D721Med (cell line): Measurements from ENCODE around the gene NT5C3B.

Experiments
- DNase-seq: peaks from one replicate; pipeline ENCODE4 v3.0.0; 2011; ENCODE audit warnings: low spot score; ENCODE audit not compliant: insufficient read length
- FAIRE-seq: peaks from 2 replicates; lab custom pipeline; 2011; peaks lifted over from hg19 to GRCh38; lab: Jason Lieb, UNC
- CTCF ChIP-seq: IDR thresholded peaks from 2 replicates; pipeline ENCODE4 v1.5.1; 2012; ENCODE audit warnings: mild to moderate bottlenecking, control low read depth; ENCODE audit not compliant: insufficient read depth; ENCODE audit errors: missing control alignments

The NT5C3B gene

GRCh38 chr17:41797377-41797776, 38.7 kb downstream of the NT5C3B start:
- DNase-seq: no peak
- no peak for TF ChIP-seq CTCF
- no peak for FAIRE-seq

- no peak for TF ChIP-seq CTCF
- FAIRE-seq (no peak), DNase-seq (no peak)
These were observed 39.7 kb downstream of the NT5C3B start for GRCh38 chr17:41796121-41796895.

- no peak for TF ChIP-seq CTCF
- DNase-seq: no peak
- no peak for FAIRE-seq
These were observed 41.5 kb downstream of the NT5C3B start for GRCh38 chr17:41794540-41794975.

- no peak for FAIRE-seq
- TF ChIP-seq CTCF: no peak
- no peak for DNase-seq
These were observed 42.1 kb downstream of the NT5C3B start for GRCh38 chr17:41793784-41794539.

- no peak for TF ChIP-seq CTCF
- FAIRE-seq (no peak), DNase-seq (no peak)
These were observed 42.9 kb downstream of the NT5C3B start for GRCh38 chr17:41792845-41793783.

- FAIRE-seq (no peak), DNase-seq (no peak)
- TF ChIP-seq CTCF: no peak
These were observed 49.0 kb downstream of the NT5C3B start for GRCh38 chr17:41787021-41787418.
